Transverse colon (tissue), 4 donors: Measurements from ENCODE around the gene PROK1. TPM values are rescaled to one million over a fixed set of nuclear protein-coding genes. Genes with fewer than 3 reads are reported as not detected.
A peak's percentile ranks its signal among the peaks of the same experiment; 100 is the strongest.

ENCODE experiments used
- DNase-seq: peaks from one replicate; pipeline ENCODE4 v3.0.0-alpha.2; 2019
- H3K27ac ChIP-seq, 4 donors: fragments of 200-600 bp; sonication (generic); 2 replicates each; pipeline ENCODE4 v1.5.1; 2016 to 2018; ENCODE audit warnings: inconsistent platforms in 4 of 4
- H3K27me3 ChIP-seq: fragments of 200-600 bp; sonication (generic); 2 replicates; pipeline ENCODE4 v1.5.1; 2017; ENCODE audit warnings: inconsistent platforms
- H3K36me3 ChIP-seq, 4 donors: fragments of 200-600 bp; sonication (generic); 2 replicates each; pipeline ENCODE4 v1.5.1; 2017 to 2019; ENCODE audit warnings: inconsistent platforms in 4 of 4
- H3K4me1 ChIP-seq, 4 donors: fragments of 200-600 bp; sonication (generic); 2 replicates each; pipeline ENCODE4 v1.5.1; 2017 to 2020; ENCODE audit warnings: inconsistent platforms in 4 of 4
- H3K4me3 ChIP-seq, 4 donors: fragments of 200-600 bp; sonication (generic); 1 replicate in 1 of 4; 2 replicates in 3 of 4; pipeline versions ENCODE4 v1.5.1 to v1.6.1; 2017 to 2019; ENCODE audit warnings: inconsistent platforms in 4 of 4
- H3K9me3 ChIP-seq, 2 donors: fragments of 200-600 bp; sonication (generic); 2 replicates each; pipeline ENCODE4 v1.5.1; 2017 to 2019; ENCODE audit warnings: inconsistent platforms in 2 of 2
- CTCF ChIP-seq, 5 experiments: fragments of 200-600 bp in 3 of 5; fragments of 450-650 bp in 2 of 5; sonication (generic) in 3 of 5; IDR thresholded peaks; 1 replicate in 2 of 5; 2 replicates in 3 of 5; pipeline ENCODE4 v1.5.1; 2016 to 2017; ENCODE audit warnings: antibody characterized with exemption in 5 of 5, inconsistent platforms in 3 of 5, mild to moderate bottlenecking in 2 of 5, moderate library complexity in 1 of 5
- EP300 ChIP-seq: sonication (generic); formaldehyde crosslinking; IDR thresholded peaks from one replicate; pipeline ENCODE4 v1.6.1; 2017; ENCODE audit warnings: antibody characterized with exemption, low read depth
- POLR2A ChIP-seq: fragments of 450-650 bp; IDR thresholded peaks from one replicate; pipeline ENCODE4 v1.6.1; 2016; ENCODE audit warnings: antibody characterized with exemption, mild to moderate bottlenecking, moderate library complexity
- POLR2AphosphoS5 ChIP-seq, 3 donors: sonication (generic); formaldehyde crosslinking; IDR thresholded peaks; one replicate each; pipeline ENCODE4 v1.6.1; 2016; ENCODE audit warnings: antibody characterized with exemption in 3 of 3
- WGBS, 2 donors: methylation state at CpG; one replicate each; pipeline ENCODE4 v1.1.5; 2018; ENCODE audit warnings: low coverage in 1 of 2; 5-methylcytosine and 5-hydroxymethylcytosine counted together
- in situ Hi-C, 4 donors: fragments of 200-750 bp; cut with MboI; loops; one replicate each; pipeline versions ENCODE4 v1.15.0 to v1.15.1; 2017; ENCODE audit warnings: low sequenced_read_pairs in 3 of 4, low pct_ligation_motif_present in 1 of 4, low pct_unique_long_range_greater_than_20kb in 1 of 4
- intact Hi-C: fragments of 100-400 bp; cut with DNase I; formaldehyde crosslinking; loops from one replicate; pipeline ENCODE4 v1.15.1; 2023; ENCODE audit warnings: low total_unique reads
- total RNA-seq, 4 donors: library from RNA; depleted of rRNA; stranded (reverse); fragments of >200 nt; gene quantifications; one replicate each; pipeline ENCODE4 v1.1.0, GENCODE V29; 2016

The PROK1 gene
- total RNA-seq, 4 donors from 2014 or later, result not detected

GRCh38 chr1:110462964-110463363 is 12.0 kb downstream of the PROK1 start:
- TF ChIP-seq CTCF (IDR thresholded peaks at IDR 0.05) (no peak), POLR2AphosphoS5 (IDR thresholded peaks at IDR 0.05) (no peak), POLR2A (no peak), EP300 (no peak)
- intact Hi-C loops (loop anchor here (5.0 kb wide), 1 partner anchor 51 kb away; no protein-coding TSS in a partner anchor), in situ Hi-C loops (loop anchor here in 3 of 4 donors (5.0 to 25.0 kb wide), 4 partner anchors 41 to 266 kb away; no protein-coding TSS in a partner anchor)
- Histone ChIP-seq H3K27me3 (no peaks in the 10 kb centered on the region), H3K36me3 (no peaks in the 10 kb centered on the region), H3K4me1 (no peaks in the 10 kb centered on the region), H3K9me3 (no peaks in the 10 kb centered on the region), H3K27ac (peak overlapping the region in 1 of 4 donors; percentile 14), H3K4me3 (no peak overlapping the region)
- no peak for DNase-seq

GRCh38 chr1:110463725-110464124 is 12.8 kb downstream of the PROK1 start:
- Histone ChIP-seq H3K27me3 (no peaks in the 10 kb centered on the region), H3K4me1 (no peaks in the 10 kb centered on the region), H3K4me3 (no peak overlapping the region), H3K9me3 (no peaks in the 10 kb centered on the region), H3K36me3 (no peaks in the 10 kb centered on the region), H3K27ac (peak overlapping the region in 1 of 4 donors; percentile 14)
- TF ChIP-seq POLR2AphosphoS5 (IDR thresholded peaks at IDR 0.05) (no peak), EP300 (no peak), POLR2A (no peak), CTCF (IDR thresholded peaks at IDR 0.05) (no peak)
- in situ Hi-C loops (loop anchor here in 3 of 4 donors (5.0 to 25.0 kb wide), 4 partner anchors 41 to 266 kb away; no protein-coding TSS in a partner anchor), intact Hi-C loops (loop anchor here (5.0 kb wide), 1 partner anchor 51 kb away; no protein-coding TSS in a partner anchor)
- WGBS, 2 donors, result 68 to 71% methylated on average over 9 of the region's 9 CpGs
- DNase-seq, result no peak

DNA sequence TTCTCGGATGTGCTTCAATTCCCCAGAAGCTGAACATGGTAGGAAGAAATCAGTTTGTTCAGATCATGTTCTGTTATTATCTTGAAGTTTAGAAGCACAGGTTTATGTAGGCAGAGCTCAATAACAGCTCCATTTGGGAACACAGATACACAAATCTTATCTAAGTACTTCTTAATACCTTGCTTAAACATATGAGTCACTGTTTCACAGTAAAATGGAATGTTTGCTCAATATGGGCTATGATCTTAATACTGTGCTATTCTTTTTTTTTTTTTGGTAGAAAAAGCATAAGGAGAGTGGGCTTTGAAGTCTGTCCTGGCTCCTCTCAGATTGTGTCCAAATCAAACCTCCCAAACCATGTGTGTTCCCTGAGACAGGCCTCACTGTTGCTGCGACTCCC is 13.4 kb downstream of the PROK1 start:
- Histone ChIP-seq H3K27me3 (no peaks in the 10 kb centered on the region), H3K27ac (no peak overlapping the region), H3K4me1 (no peaks in the 10 kb centered on the region), H3K9me3 (no peaks in the 10 kb centered on the region), H3K4me3 (no peak overlapping the region), H3K36me3 (no peaks in the 10 kb centered on the region)
- 83 to 89% methylated on average over 1 to 2 of the region's 2 CpGs for WGBS, 2 donors
- DNase-seq, result no peak
- TF ChIP-seq EP300, result no peak
- TF ChIP-seq POLR2A, result no peak
- no peak for TF ChIP-seq CTCF (IDR thresholded peaks at IDR 0.05)
- no peak for TF ChIP-seq POLR2AphosphoS5 (IDR thresholded peaks at IDR 0.05)
- intact Hi-C loops (loop anchor here (5.0 kb wide), 1 partner anchor 52 kb away; no protein-coding TSS in a partner anchor), in situ Hi-C loops (loop anchor here in 3 of 4 donors (5.0 to 25.0 kb wide), 4 partner anchors 42 to 267 kb away; no protein-coding TSS in a partner anchor)

GRCh38 chr1:110465038-110465813 is 14.3 kb downstream of the PROK1 start:
- TF ChIP-seq CTCF (IDR thresholded peaks at IDR 0.05) (no peak), POLR2A (no peak), EP300 (no peak), POLR2AphosphoS5 (IDR thresholded peaks at IDR 0.05) (no peak)
- H3K27ac ChIP-seq, result no peak overlapping the region
- no peaks in the 10 kb centered on the region for H3K9me3 ChIP-seq
- H3K4me3 ChIP-seq, result no peak overlapping the region
- intact Hi-C loops, result no loop called here
- WGBS, 2 donors, result 77 to 96% methylated on average over 3 to 7 of the region's 7 CpGs
- in situ Hi-C loops, result loop anchor here in 1 of 4 donors (25.0 kb wide), 1 partner anchor 153 kb away; no protein-coding TSS in a partner anchor
- no peak for DNase-seq
- H3K4me1 ChIP-seq, result no peaks in the 10 kb centered on the region
- H3K27me3 ChIP-seq, result no peaks in the 10 kb centered on the region
- no peaks in the 10 kb centered on the region for H3K36me3 ChIP-seq
